ENCODE results near the gene NMNAT1. TPM values are rescaled to one million over a fixed set of nuclear protein-coding genes. Genes with fewer than 3 reads are reported as not detected.
A peak's percentile ranks its signal among the peaks of the same experiment; 100 is the strongest.

NMNAT1 gene
- total RNA-seq, 4 donors from 2014 or later = 7.1 to 39.8 (median 17.9) TPM

GRCh38 chr1:9942399-9942938 is 806 bp upstream of the NMNAT1 start:
- no peaks in the 10 kb centered on the region for H3K9me3 ChIP-seq
- in situ Hi-C loops (cut with MboI; ENCODE audit: low pct_ligation_motif_present in 1 of 4, low pct_unique_long_range_greater_than_20kb in 1 of 4, low sequenced_read_pairs in 3 of 4) (loop anchor here in 1 of 4 donors (10.0 kb wide), 1 partner anchor 68 kb away; no protein-coding TSS in a partner anchor), intact Hi-C loops (cut with DNase I; ENCODE audit: low total_unique reads) (loop anchor here (2.0 kb wide), 1 partner anchor 68 kb away; no protein-coding TSS in a partner anchor)
- WGBS, 2 donors (ENCODE audit: low coverage in 1 of 2) = 0% methylated on average over 2 to 14 of the region's 14 CpGs
- TF ChIP-seq CTCF (IDR thresholded peaks at IDR 0.05) (peak; percentile 10 to 54 (median 39)), POLR2A (IDR thresholded peaks at IDR 0.05) (no peak), POLR2AphosphoS5 (IDR thresholded peaks at IDR 0.05) (peak in 1 of 3 donors; percentile 7), EP300 (IDR thresholded peaks at IDR 0.05; ENCODE audit: low read depth) (no peak)
- no peaks in the 10 kb centered on the region for H3K27me3 ChIP-seq
- DNase-seq = no peak
- H3K27ac ChIP-seq = peak overlapping the region; percentile 92 to 94 (median 94)
- peak overlapping the region; percentile 54 to 90 (median 61) for H3K4me3 ChIP-seq
- H3K4me1 ChIP-seq = peaks cover 4 to 26% (median 15%) of the 10 kb centered on the region in 4 donors
- H3K36me3 ChIP-seq = peaks cover 0 to 6% (median 0%) of the 10 kb centered on the region in 4 donors

GRCh38 chr1:9946315-9946714 is 3.0 kb downstream of the NMNAT1 start:
- no peak for DNase-seq
- no peaks in the 10 kb centered on the region for H3K36me3 ChIP-seq
- TF ChIP-seq POLR2A (IDR thresholded peaks at IDR 0.05) = no peak
- TF ChIP-seq POLR2AphosphoS5 (IDR thresholded peaks at IDR 0.05) = no peak
- TF ChIP-seq EP300 (IDR thresholded peaks at IDR 0.05; ENCODE audit: low read depth) = no peak
- no peak for TF ChIP-seq CTCF (IDR thresholded peaks at IDR 0.05)
- intact Hi-C loops (cut with DNase I; ENCODE audit: low total_unique reads) (no loop called here), in situ Hi-C loops (cut with MboI; ENCODE audit: low pct_ligation_motif_present in 1 of 4, low pct_unique_long_range_greater_than_20kb in 1 of 4, low sequenced_read_pairs in 3 of 4) (loop anchor here in 1 of 4 donors (10.0 kb wide), 1 partner anchor 72 kb away; no protein-coding TSS in a partner anchor)
- no peaks in the 10 kb centered on the region for H3K27me3 ChIP-seq
- WGBS, 2 donors (ENCODE audit: low coverage in 1 of 2) = 96 to 100% methylated on average over 2 of the region's 2 CpGs
- no peak overlapping the region for H3K4me3 ChIP-seq
- peaks cover 4 to 37% (median 17%) of the 10 kb centered on the region in 4 donors for H3K4me1 ChIP-seq
- H3K27ac ChIP-seq = no peak overlapping the region
- H3K9me3 ChIP-seq = no peaks in the 10 kb centered on the region

GRCh38 chr1:9957726-9958125 is 14.5 kb downstream of the NMNAT1 start:
- no peak overlapping the region for H3K4me3 ChIP-seq
- TF ChIP-seq CTCF (IDR thresholded peaks at IDR 0.05) (no peak), POLR2A (IDR thresholded peaks at IDR 0.05) (no peak), POLR2AphosphoS5 (IDR thresholded peaks at IDR 0.05) (no peak), EP300 (IDR thresholded peaks at IDR 0.05; ENCODE audit: low read depth) (no peak)
- no peaks in the 10 kb centered on the region for H3K27me3 ChIP-seq
- no peaks in the 10 kb centered on the region for H3K4me1 ChIP-seq
- in situ Hi-C loops (cut with MboI; ENCODE audit: low pct_ligation_motif_present in 1 of 4, low pct_unique_long_range_greater_than_20kb in 1 of 4, low sequenced_read_pairs in 3 of 4) (loop anchor here in 1 of 4 donors (10.0 kb wide), 1 partner anchor 77 kb away; the partner anchor contains the start of gene UBE4B), intact Hi-C loops (cut with DNase I; ENCODE audit: low total_unique reads) (no loop called here)
- WGBS, 2 donors (ENCODE audit: low coverage in 1 of 2) = 90 to 92% methylated on average over 8 of the region's 8 CpGs
- H3K9me3 ChIP-seq = no peaks in the 10 kb centered on the region
- no peaks in the 10 kb centered on the region for H3K36me3 ChIP-seq
- no peak for DNase-seq
- no peak overlapping the region for H3K27ac ChIP-seq

- in situ Hi-C loops (cut with MboI; ENCODE audit: low pct_ligation_motif_present in 1 of 4, low pct_unique_long_range_greater_than_20kb in 1 of 4, low sequenced_read_pairs in 3 of 4) = no loop called here
- WGBS, 2 donors (ENCODE audit: low coverage in 1 of 2) = 74 to 92% methylated on average over 3 to 4 of the region's 4 CpGs
- no peak for DNase-seq
- H3K27ac ChIP-seq = no peak overlapping the region
- H3K9me3 ChIP-seq = no peaks in the 10 kb centered on the region
- intact Hi-C loops (cut with DNase I; ENCODE audit: low total_unique reads) = no loop called here
- no peaks in the 10 kb centered on the region for H3K4me1 ChIP-seq
- no peak overlapping the region for H3K4me3 ChIP-seq
- H3K27me3 ChIP-seq = no peaks in the 10 kb centered on the region
- H3K36me3 ChIP-seq = no peaks in the 10 kb centered on the region
- no peak for TF ChIP-seq POLR2AphosphoS5 (IDR thresholded peaks at IDR 0.05)
- TF ChIP-seq CTCF (IDR thresholded peaks at IDR 0.05) = no peak
- no peak for TF ChIP-seq POLR2A (IDR thresholded peaks at IDR 0.05)
- TF ChIP-seq EP300 (IDR thresholded peaks at IDR 0.05; ENCODE audit: low read depth) = no peak
Observed at GRCh38 chr1:9960011-9960410, 16.7 kb downstream of the NMNAT1 start.

Measured in transverse colon (tissue), 4 donors.